SKM-1 (cell line): ENCODE results near the gene ACER3.
"Not testable (repeated sequence)": the region's sequence is repeated elsewhere in the genome, so short reads cannot be mapped to it uniquely, and the experiment has no call there.

Source experiments
- DNase-seq: peaks from one replicate; lab custom pipeline; 2025; ENCODE audit not compliant: unreplicated experiment; lab: John Stamatoyannopoulos, UW

Gene ACER3

DNA sequence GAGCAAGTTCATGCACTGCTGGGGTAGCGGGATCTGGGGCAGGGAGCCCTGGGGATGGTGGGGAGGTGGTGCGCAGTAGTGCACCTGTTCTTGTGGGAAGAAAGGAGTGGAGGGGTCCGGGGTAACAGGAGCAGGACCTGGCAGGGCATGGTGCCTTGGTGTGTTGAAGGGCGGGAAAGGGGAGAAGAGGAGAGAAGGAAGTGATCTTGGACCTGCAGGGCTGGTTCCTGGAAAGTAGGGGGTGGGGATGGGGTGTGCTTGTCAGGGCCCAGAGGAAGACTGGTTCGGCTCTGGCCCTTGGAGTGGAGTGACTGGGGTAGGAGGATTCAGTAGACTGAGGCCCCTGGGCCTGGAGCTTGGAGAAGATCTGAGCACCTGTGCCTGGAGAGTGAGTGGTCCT is 195.2 kb downstream of the ACER3 start:
- no peak for DNase-seq

DNA sequence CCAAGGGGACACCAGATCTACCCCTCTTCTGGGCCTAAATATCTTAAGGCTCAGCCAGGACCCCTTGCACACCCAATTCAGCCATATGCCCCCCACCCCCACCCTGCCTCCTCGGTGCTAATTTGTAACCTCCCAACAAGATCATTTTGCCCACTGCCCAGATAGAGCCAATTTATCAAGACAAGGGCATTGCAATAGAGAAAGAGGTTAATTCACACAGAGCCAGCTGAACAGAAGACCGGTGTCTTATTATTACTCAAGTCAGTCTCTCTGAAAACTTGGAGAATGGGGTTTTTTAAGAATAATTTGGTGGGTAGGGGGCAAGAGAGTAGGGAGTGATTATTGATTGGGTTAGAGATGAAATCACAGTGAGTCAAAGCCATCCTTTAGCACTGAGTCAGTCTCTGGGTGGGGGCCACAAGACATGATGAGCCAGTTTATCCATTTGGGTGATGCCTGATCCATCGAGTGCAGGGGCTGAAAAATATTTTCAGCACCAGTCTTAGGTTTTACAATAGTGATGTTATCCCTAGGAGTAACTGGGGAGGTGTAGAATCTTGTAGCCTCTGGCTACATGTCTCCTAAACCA is 196.2 kb downstream of the ACER3 start:
- no peak for DNase-seq

DNA sequence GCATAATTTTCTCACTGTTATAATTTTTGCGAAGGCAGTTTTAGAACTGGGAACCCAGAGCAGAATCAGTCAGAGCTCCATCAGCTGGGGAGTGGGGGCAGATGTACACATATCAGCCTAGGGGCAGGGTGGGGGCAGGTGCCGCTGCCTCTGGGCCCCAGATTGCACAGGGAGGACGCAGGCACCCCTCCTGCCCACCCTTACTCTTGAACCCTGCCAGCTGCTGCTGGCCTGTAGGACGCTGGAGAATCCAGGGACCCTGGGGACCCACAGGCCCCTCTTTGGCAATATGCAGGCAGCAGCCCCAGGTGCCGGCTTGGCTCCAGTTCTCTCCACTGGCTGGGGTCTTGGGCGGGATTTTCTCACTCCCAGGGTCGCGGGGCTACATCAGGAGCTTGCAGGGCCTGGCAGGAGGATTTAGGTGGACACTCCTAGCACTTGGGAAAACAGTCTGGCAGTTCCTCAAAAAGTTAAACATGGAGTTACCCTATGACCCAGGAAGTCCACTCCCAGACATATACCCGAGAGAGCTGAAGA is 197.3 kb downstream of the ACER3 start:
- DNase-seq: no peak

DNA sequence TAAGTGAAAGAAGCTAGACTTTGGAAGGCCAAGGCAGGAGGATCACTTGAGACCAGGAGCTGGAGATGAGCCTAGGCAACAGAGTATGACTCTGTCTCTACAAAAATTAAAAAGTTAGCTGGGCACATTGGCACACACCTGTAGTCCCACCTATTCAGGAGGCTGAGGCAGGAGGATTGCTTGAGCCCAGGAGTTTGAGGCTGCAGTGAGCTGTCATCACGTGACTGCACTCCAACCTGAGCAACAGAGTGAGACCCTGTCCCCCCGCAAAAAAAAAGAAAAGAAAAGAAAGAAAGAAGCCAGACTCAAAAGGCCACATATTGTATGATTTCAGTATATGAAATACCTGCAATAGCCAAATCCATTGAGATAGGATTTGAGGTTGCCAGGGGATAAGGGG is 198.2 kb downstream of the ACER3 start:
- DNase-seq: no peak

DNA sequence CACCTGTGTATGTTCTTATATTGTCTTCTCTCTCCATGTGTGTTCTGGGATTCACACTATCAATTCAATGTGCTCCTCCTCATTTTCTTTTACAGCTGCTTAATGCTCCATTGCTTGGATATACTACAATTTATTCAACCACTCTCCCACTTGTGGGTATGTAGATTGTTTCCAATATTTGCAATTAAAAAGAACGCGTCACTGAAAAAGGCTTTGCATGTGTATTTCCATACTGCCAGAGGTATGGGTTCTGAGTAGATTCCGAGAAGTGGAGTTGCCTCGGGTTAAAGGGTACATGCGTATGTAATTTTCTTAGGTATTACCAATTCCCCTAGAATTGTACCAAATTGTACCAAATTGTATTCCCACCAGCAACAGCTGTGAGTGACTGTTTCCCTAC is 199.1 kb downstream of the ACER3 start:
- no peak for DNase-seq

DNA sequence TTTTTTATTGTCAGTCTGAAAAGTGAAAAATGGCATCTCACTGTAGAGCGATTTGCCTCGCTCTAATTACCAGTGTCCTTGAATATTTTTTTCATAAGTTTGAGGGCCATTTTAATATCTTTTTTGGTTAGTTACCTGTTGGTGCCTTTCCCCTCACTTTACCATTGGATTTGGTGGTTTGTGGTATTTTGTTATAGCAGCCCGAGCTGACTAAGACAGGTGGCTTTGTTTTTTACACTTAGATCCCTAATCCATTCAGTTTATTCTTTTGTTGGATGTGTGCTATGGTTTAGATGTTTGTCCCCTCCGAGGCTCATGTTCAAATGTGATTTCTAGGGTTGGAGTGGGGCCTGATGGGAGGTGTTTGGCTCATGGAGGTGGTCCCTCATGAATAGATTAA is 199.5 kb downstream of the ACER3 start:
- no peak for DNase-seq

DNA sequence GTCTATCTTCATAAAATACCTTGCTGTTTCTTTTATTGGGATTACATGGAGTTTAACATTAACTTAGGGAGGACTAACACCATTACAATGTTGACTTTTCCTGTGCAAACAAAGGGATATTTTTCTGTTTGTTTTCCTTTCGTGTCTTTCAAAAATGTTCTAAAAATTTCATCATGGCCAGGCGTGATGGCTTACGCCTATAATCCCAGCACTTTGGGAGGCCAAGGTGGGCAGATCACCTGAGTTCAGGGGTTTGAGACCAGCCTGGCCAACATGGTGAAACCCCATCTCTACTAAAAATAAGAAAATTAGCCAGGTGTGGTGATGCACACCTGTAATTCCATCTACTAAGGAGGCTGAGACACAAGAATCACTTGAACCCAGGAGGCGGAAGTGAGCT is 200.5 kb downstream of the ACER3 start:
- not testable (repeated sequence) for DNase-seq

DNA sequence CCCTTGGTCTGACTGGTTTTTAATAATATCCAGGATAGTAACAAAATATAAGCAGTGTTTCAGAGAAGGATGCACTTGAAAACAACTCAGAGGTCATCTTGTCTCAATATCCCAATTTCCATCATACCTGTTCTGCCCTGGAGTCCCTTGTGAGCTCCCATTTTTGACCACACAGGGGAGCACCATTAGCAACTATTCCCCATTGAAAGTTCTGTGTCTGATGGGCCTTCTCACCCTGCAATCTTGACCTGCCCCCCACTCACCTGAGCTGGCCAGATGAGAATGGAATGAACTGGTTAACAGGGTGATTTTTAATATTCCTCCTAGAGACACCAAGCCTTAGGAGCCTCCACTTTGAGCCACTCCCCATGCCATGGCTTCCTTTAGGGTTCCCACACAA is 202.2 kb downstream of the ACER3 start:
- DNase-seq: no peak

DNA sequence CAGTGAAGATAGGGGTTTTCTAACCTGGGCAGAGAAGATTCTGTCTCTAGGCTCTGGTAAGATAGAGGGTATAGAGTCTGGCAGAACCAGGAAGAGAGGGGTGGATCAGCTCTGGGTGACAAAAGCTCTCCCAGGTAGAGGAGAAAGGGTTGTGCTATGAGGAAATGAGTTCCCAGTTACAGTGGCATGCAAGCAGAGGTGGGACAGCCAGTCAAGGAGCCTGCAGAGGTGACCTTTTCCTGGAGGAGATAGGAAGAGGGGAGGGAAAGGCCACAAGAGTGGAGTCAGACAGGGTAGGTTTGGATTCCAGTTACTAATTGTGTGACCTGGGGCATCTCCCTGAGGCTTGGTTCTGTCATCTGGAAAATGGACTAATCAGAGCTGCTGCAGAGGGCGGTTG is 202.7 kb downstream of the ACER3 start:
- DNase-seq: no peak

DNA sequence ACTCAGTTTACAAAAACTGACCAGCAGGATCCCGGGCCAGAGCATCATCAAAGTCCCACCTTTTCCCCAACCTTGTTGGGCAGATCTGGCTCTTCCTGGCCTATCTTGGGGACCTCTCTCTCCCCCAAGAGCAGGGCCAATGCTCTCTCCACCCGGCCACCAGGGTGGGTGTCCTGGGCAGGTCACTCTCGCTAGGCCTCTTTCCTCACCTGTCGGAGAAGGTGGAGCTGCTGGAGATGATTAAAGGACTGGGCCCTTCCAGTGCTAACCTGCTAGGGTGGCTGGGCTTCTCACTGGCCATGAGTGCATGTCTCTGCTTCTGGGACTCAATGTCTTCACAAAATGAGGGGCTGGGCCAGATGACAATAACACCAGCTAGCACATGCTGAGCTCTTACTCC is 203.1 kb downstream of the ACER3 start:
- no peak for DNase-seq

DNA sequence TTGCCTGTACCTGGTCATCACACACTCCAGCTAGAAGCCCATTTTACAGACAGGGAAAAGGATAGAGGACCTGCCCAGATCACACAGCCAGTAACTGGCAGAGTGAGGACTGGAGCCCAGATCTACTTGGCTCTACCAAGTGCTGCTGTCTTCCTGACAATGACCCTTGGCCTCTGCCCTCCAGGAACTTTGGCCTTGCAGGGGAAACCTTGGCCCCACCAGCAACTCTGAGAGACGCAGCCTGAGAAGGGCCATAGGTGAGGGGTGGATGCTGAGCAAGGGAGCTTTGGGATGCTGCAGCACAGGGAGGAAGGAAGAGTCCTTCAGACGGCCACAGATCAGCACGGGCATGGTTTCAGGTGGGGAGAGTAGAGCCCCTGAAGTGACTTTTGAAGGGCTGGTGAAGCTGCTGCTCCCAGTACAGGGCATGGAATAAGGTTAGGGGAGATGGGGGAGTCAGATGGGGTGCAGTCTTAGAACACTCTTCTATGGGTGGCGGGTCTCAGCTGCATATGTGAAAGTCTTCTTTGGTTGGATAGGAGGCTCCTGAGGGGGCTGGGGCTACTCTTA is 204.0 kb downstream of the ACER3 start:
- DNase-seq: no peak

DNA sequence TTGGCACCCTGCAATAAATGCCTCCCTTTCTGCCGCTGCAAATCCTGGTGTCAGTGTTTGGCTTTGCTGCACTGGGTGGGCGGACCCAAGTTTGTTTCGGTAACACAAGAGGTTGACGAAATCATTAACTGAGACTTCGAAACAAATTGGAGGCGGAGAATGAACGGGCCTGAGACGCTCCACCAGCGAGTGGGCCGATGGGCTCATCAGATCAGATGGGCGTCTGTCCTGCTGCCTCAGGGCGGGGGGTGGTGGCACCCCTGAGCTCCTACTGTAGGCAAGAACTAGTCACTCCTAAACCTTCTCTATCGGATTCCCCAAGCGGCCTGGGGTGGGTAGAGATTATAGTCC is 205.1 kb downstream of the ACER3 start:
- DNase-seq: no peak

DNA sequence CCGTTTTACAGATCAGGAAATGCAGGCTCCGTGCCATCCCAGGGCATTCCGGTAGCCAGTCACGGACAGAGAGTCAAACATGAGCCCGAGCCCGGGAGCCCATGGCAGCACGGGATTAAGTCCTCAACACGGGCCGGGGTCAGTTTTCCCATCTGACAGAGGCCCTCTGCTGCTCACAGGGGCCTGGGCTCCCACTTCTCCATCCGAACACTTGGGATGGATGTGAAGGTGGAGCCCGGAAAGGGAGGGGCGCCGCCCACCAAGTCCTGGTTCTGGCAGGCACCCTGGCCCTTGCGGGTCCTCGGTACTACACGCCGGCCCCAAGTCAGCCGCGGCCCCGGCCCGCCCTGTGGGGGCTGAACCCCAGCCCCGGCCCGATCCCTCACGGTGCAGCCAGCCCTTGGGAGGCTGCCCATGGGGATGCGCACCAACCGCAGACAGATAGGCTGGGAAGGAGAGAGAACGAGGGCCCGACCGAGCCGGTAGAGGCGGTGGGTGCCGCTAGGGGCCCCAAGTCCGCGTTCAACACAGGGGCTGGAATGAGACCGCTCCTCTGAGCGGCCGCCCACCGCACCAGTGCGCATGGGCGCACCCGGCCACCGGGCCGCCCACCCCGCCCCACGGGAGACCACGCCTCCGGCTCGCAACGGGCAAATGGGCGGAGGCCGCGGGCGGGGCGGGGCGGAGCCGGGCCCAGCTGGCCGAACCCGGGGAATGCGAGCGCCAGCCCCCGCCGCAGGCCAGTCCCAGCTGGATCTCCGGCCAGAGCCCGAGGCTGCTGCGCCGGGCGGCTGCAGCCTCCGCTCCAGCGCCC is 205.7 kb downstream of the ACER3 start, which contains the start of gene CAPN5:
CAPN5 (plus strand) TSS at position 743 of the 814 bp plus-strand sequence. CDS start 17,916 bp downstream, outside the sequence.
- DNase-seq: peak; percentile 46

DNA sequence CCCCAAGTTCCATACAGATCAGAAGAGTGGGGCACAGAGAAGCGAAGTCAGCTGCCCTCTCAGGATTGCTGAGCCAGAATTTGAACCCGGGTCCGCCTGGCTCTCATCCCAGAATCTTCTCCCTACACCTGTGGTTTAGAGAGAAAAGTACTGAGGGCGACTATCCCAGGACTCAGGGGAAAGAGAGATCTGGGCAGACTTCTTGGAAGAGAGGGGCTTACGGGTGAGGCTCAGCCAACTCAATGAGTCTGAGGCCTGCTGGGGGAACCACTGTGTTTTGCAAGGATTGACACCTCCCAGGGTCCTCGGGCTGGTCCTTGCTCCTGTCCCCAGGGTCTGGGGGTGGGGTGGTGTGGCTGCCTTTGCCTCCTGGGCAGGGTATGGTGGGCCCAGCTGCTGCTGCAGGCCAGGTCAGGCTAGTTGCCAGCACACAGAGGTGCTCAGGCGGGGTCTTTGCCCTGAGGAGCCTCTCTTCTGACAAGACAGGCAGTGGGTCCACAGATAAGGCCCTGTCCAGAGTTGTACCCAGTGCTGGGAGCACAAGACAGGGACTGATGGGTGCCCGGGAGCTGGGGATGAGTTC is 207.2 kb downstream of the ACER3 start:
- no peak for DNase-seq

DNA sequence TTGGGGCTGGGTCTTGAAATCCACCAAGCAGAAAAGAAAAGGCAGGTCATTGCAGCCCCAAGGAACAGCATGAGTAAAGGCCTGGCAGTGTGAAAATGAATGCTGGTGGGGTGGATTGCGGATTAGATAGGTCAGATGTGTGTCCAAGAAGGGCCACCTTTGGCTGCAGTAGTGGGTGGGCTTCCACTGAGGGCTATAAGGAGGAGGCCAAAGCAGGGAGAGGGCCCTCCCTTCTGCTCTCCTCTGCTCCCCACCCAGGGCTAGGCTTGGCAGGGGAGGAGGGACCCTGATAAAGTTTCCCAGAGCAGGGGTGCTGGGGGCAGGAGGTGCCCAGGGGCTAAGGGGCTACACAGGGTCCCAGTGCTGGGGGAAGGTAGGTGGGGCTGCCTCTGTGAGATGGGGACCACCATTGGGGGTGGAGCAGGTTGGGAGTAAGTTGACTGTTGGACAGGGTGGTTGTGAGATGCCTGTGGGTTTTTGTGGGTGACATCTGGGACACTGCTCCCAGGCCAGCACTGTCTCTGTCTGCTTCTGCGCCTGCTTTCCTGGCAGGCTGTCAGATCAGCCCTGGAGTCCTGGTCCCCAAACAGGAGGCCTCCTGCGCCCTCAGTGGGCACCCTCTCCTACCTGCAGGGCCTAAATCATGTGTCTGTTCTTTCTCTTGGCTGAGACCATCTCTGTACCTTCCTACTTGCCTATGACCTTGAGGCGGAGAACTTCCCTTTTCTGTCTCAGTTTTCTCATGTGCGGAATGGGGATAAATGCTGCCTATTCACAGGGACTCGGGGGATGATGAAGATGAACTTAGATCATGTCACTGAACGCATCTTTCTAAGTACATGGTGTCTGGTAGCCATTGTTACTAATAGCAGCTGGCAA is 208.0 kb downstream of the ACER3 start:
- no peak for DNase-seq

DNA sequence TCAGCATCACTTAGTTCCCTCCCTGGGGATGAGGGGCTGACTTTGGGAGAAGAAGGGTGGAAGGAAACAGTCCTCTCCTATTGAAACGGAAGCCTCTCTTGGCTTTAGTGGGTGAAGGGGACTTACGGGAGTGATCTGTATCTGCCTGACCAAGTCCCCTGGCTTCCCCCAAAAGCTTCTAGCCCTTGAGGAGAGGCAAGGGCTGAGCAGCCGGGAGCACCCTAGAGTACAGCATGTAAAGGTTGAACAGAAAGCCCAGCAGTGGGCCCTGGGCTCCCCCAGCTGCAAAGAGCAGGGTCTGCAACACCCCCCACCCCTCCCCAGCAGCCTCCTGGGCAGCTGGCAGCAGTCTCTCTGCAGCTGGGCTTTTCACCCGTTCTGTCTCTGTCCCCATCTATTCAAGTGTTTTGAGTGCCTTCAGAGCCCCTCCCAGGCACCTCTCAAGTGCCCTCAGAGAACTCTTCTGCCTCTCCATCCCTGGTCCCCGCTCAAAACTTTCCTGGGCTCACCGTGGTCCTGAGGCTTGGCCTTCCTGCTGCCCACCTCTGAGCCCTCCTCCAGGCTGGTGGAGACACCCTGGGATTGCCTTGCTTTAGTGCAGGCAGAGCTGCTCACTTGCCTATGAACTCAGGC is 208.7 kb downstream of the ACER3 start:
- no peak for DNase-seq

DNA sequence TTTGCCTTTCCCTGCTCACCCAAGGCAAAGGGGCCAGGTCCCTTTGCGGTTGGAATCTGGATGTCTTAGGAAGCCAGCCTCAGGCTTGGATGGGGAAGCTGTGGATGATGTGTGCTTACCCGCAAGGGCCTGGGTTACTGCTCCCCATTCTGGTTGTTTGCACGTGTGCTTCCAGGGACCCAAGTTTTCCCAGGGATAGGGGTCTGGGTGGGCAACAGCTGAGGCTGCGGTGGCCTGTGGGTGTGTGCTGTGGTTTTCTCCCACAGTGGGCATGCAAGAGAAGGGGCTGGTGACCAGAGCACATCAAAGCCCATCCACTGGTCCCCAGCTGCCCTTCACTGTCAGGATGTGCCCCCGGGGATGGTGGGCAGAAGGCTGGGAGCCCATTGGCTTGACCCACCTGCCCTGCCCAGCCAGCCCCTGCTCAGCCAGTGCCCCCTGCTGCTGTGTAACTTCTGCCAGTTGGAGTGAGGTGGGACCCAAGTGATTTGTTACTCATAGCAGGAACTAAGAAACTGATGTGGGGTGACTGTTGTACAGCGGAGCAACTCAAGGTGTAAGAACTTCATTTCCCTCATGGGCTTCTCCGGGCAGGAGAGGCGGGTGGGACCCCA is 209.4 kb downstream of the ACER3 start:
- DNase-seq: no peak

DNA sequence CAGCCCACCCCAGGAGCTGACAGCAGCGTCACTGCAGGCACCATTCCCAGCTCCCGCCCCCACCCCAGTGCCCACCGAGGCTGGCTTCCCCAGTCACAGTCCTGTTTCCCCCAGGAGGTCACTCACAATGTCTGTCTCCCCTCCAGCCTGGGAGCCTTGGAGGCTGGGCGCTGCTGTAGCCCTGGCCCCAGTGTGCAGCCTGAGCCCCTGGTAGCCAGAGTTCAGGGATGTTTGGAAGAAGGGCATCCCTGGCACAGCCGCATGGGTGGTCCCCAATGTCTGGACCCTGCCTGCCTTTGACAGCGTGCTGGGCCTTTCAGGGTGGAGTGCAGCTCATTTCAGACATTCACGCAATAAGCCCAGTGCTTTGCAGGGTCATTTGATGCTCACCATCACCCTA is 210.4 kb downstream of the ACER3 start:
- DNase-seq: no peak

DNA sequence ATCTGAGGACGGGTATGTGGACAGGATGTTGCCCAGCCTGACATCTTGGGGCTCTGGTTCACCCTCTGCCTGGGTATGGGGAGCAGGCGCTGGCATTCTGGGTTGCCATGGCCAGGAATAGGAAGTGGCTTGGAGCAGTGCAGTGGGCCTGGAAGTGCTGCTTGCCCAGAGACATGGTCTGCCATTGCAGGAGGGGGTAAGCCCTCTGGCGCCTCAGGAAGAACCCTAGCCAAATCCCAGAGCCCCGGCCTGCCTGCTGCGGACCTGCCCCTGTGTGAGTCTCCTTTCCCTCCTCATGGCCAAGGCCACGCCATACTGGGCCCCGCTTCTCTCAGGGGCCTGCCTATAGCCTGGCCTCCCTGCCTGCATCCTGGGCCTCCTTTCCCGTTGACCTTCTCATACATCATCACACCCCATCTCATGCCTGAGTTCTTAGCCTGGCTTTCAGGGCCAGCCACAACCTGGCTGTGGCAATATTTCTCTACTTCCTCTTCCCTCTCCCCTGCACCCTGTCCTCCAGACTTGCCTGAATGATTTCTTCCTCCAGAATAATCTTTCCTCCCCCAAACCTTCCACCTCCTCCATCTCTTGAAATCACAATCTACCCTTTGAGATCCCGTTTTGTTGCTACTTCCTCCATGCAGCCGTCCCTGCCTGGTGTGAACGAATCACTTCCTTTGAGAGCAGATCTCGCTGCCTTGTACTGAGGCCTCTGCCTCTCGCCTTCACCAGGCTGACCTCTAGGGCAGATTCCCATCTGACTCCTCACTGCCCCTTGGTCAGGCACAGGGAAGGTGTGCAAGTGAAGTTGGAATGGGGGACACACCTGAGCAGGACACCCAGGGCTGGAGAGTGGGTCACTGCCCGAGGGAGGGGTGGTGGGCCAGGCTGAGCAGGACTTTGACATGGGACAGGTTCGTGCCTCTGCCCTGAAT is 211.2 kb downstream of the ACER3 start:
- peak; percentile 79 for DNase-seq
